Measurements from ENCODE around the gene GRIP2.

GRIP2 gene

GRCh38 chr3:14441920-14442300 is 98.2 kb downstream of the GRIP2 start:
- no peak for DNase-seq (ENCODE audit: low read depth, low spot score)
- H3K27ac ChIP-seq: no peak overlapping the region

- no peak for DNase-seq (ENCODE audit: low read depth, low spot score)
- no peak overlapping the region for H3K27ac ChIP-seq
These were observed 98.8 kb downstream of the GRIP2 start for GRCh38 chr3:14441240-14441919.

GRCh38 chr3:14440531-14441239 is 99.5 kb downstream of the GRIP2 start:
- H3K27ac ChIP-seq: no peak overlapping the region
- no peak for DNase-seq (ENCODE audit: low read depth, low spot score)

- H3K27ac ChIP-seq: no peak overlapping the region
- no peak for DNase-seq (ENCODE audit: low read depth, low spot score)
These were observed 100.0 kb downstream of the GRIP2 start for GRCh38 chr3:14440168-14440518.

- no peak overlapping the region for H3K27ac ChIP-seq
- DNase-seq (ENCODE audit: low read depth, low spot score): no peak
These were observed 100.5 kb downstream of the GRIP2 start for GRCh38 chr3:14439501-14440167.

All from epithelial cell of prostate (primary cell).